Transverse colon (tissue), 3 donors: ENCODE results near the gene SHISAL1.

ENCODE experiments used
- POLR2A ChIP-seq: fragments of 450-650 bp; IDR thresholded peaks from one replicate; pipeline ENCODE4 v1.6.1; 2016; ENCODE audit warnings: antibody characterized with exemption, mild to moderate bottlenecking, moderate library complexity
- TF ChIP-seq, protein P1 (sequence below), 5 experiments: fragments of 200-600 bp in 3 of 5; fragments of 450-650 bp in 2 of 5; sonication (generic) in 3 of 5; IDR thresholded peaks; 1 replicate in 2 of 5; 2 replicates in 3 of 5; pipeline ENCODE4 v1.5.1; 2016 to 2017; ENCODE audit warnings: antibody characterized with exemption in 5 of 5, inconsistent platforms in 3 of 5, mild to moderate bottlenecking in 2 of 5, moderate library complexity in 1 of 5

DNA sequence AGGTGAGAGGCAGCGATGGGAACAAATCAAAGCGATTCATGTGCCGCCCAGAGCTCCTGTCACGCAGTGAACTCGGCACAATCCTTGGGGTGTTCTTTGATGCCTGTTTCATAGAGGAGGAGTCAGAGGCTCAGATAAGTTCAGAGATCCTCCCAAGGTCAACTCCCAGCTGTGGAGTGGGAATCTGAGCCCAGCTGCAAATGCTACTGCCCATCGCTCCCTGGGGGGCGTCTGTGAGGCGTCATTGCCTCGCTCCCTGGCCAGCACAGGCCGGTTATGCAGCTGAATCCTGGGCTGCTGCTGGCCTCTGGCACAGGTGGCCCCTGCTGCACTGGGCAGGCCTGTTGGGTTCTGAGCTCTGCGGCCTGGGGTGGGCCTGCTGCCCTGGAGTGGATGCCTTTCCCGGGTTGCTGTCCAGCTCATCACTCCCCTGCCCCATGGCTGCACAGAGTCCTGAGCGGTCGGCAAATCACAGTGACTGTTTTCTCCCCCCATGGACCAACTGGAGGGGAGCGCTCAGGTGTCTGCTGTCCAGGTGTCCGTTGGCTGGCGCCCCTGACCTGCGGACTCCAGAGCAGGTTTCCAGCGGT lies 36.3 kb upstream of the SHISAL1 start:
- TF ChIP-seq, protein P1, sequence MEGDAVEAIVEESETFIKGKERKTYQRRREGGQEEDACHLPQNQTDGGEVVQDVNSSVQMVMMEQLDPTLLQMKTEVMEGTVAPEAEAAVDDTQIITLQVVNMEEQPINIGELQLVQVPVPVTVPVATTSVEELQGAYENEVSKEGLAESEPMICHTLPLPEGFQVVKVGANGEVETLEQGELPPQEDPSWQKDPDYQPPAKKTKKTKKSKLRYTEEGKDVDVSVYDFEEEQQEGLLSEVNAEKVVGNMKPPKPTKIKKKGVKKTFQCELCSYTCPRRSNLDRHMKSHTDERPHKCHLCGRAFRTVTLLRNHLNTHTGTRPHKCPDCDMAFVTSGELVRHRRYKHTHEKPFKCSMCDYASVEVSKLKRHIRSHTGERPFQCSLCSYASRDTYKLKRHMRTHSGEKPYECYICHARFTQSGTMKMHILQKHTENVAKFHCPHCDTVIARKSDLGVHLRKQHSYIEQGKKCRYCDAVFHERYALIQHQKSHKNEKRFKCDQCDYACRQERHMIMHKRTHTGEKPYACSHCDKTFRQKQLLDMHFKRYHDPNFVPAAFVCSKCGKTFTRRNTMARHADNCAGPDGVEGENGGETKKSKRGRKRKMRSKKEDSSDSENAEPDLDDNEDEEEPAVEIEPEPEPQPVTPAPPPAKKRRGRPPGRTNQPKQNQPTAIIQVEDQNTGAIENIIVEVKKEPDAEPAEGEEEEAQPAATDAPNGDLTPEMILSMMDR (IDR thresholded peaks at IDR 0.05) = no peak
- no peak for TF ChIP-seq POLR2A
